Adrenal gland (tissue), 12 donors: ENCODE measurements around the gene ERC1. TPM values are rescaled to one million over a fixed set of nuclear protein-coding genes. Genes with fewer than 3 reads are reported as not detected.

ENCODE experiments used
- DNase-seq, 7 donors: peaks; one replicate each; pipeline ENCODE4 v3.0.0-alpha.2; 2019 to 2020
- H3K27ac ChIP-seq, 5 donors: fragments of 200-600 bp; sonication (generic) in 4 of 5; 1 replicate in 3 of 5; 2 replicates in 2 of 5; pipeline versions ENCODE4 v1.5.1 to v1.8.0; 2016 to 2020; ENCODE audit warnings: mild to moderate bottlenecking in 1 of 5
- H3K27me3 ChIP-seq: fragments of 200-600 bp; 2 replicates; pipeline ENCODE4 v1.8.0; 2021
- H3K36me3 ChIP-seq, 2 donors: fragments of 200-600 bp; replicated peaks in 1 of 2; 1 replicate in 1 of 2; 2 replicates in 1 of 2; pipeline versions ENCODE4 v1.5.1 to v1.8.0; 2018 to 2022
- H3K4me1 ChIP-seq, 2 donors: fragments of 200-600 bp; replicated peaks in 1 of 2; 1 replicate in 1 of 2; 2 replicates in 1 of 2; pipeline versions ENCODE4 v1.5.1 to v1.8.0; 2018 to 2021
- H3K4me3 ChIP-seq, 4 donors: fragments of 200-600 bp; sonication (generic) in 3 of 4; one replicate each; pipeline ENCODE4 v1.5.1; 2016 to 2018
- H3K9me3 ChIP-seq, 3 donors: fragments of 200-600 bp; sonication (generic) in 1 of 3; replicated peaks in 1 of 3; 1 replicate in 2 of 3; 2 replicates in 1 of 3; pipeline versions ENCODE4 v1.5.1 to v1.8.0; 2016 to 2021
- POLR2A ChIP-seq, 2 donors: fragments of 450-650 bp; IDR thresholded peaks; one replicate each; pipeline ENCODE4 v1.6.1; 2017; ENCODE audit warnings: antibody characterized with exemption in 2 of 2, mild to moderate bottlenecking in 2 of 2, moderate library complexity in 1 of 2
- WGBS, 4 donors: extraction: QIAGEN DNeasy Blood & Tissue Kit in 2 of 4; methylation state at CpG; one replicate each; pipeline versions ENCODE4 v1.1.5 to v1.1.7; 2013 to 2017; 5-methylcytosine and 5-hydroxymethylcytosine counted together
- intact Hi-C, 2 donors: fragments of 100-400 bp; cut with DNase I; formaldehyde crosslinking; loops; one replicate each; pipeline versions ENCODE4 v1.14.1 to v1.15.0; 2022 to 2023
- polyA plus RNA-seq, 3 donors: library from polyadenylated mRNA; stranded (reverse); fragments of 200-250 nt in 2 of 3; fragments of 350-450 nt in 1 of 3; fragmentation: Illumina TruSeq in 1 of 3; extraction: RNeasy Lipid Tissue Mini Kit (QIAGEN cat#74804) in 1 of 3; gene quantifications; one replicate each; pipeline ENCODE4 v1.2.3, GENCODE V29; 2013 to 2014
- total RNA-seq, 9 donors: library from RNA; depleted of rRNA in 4 of 9; stranded (reverse); fragments of >200 nt in 4 of 9; fragments of 120-200 nt in 1 of 9; fragmentation: NEBNext Ultra II Directional in 1 of 9; extraction: Animal tissue kit (Norgen Biotek cat#: 25700) in 1 of 9; gene quantifications; one replicate each; pipeline versions ENCODE4 v1.1.0 to v1.2.4, GENCODE V29; 2013 to 2023
- TF ChIP-seq, protein P1 (sequence below), 6 experiments: fragments of 450-650 bp in 4 of 6; fragments of 200-600 bp in 2 of 6; sonication (generic) in 1 of 6; IDR thresholded peaks; 1 replicate in 5 of 6; 2 replicates in 1 of 6; pipeline versions ENCODE4 v1.5.1 to v1.8.0; 2016 to 2021; ENCODE audit warnings: antibody characterized with exemption in 6 of 6, mild to moderate bottlenecking in 2 of 6, moderate library complexity in 1 of 6
- donor health status: healthy with polysubstance abuse.
- donor health status: Bipolar disorder and iron deficiency.
- donor health status: DM: yes; HTN: yes; CAD: no.
- donor health status: DM: no; HTN: no; CAD: no.
- donor health status: DM: no; HTN: no; CAD: no.
- donor health status: DM: yes; HTN: yes; CAD: no.

Gene ERC1
- total and polyA plus RNA-seq, 12 donors: 4.1 to 79.5 (median 40.2) TPM

DNA sequence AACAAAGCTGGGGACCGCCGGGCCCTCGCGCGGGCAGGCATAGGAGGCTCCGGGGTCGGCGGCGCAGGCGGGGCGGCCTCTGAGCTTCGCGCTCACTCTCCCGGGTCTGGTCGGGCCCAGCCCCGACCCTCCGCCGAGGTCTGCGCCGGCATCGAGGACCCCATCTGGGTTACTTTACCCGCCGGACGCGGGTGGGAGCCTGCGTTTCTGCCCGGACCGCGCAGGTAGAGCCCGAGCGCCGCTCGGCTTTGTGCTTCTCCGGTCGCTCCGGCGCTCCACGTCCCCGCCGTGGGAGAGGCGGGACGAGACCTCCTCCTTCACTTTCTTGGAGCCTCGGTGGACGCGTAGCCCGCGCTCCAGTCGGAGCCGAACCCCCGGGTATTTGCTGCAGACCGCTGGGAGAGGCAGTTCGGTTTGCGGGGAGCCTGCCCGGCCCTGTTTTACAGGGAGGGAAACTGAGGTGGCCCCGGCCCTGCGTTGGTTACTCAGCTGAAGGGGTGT lies 540.2 kb downstream of the ERC1 start:
- Histone ChIP-seq H3K36me3 (no peaks in the 10 kb centered on the region), H3K27ac (no peak overlapping the region), H3K27me3 (peaks cover 21% of the 10 kb centered on the region), H3K4me1 (peaks cover 0 to 6% of the 10 kb centered on the region in 2 donors), H3K4me3 (peak overlapping the region in 2 of 4 donors; percentile 13 to 53), H3K9me3 (no peaks in the 10 kb centered on the region)
- TF ChIP-seq, protein P1, sequence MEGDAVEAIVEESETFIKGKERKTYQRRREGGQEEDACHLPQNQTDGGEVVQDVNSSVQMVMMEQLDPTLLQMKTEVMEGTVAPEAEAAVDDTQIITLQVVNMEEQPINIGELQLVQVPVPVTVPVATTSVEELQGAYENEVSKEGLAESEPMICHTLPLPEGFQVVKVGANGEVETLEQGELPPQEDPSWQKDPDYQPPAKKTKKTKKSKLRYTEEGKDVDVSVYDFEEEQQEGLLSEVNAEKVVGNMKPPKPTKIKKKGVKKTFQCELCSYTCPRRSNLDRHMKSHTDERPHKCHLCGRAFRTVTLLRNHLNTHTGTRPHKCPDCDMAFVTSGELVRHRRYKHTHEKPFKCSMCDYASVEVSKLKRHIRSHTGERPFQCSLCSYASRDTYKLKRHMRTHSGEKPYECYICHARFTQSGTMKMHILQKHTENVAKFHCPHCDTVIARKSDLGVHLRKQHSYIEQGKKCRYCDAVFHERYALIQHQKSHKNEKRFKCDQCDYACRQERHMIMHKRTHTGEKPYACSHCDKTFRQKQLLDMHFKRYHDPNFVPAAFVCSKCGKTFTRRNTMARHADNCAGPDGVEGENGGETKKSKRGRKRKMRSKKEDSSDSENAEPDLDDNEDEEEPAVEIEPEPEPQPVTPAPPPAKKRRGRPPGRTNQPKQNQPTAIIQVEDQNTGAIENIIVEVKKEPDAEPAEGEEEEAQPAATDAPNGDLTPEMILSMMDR (IDR thresholded peaks at IDR 0.05): no peak
- no peak for TF ChIP-seq POLR2A (IDR thresholded peaks at IDR 0.05)
- DNase-seq: peak in 1 of 7 donors; percentile 19
- 1 to 13% (median 3%) methylated on average over 16 to 56 of the region's 56 CpGs for WGBS, 4 donors
- intact Hi-C loops: no loop called here

DNA sequence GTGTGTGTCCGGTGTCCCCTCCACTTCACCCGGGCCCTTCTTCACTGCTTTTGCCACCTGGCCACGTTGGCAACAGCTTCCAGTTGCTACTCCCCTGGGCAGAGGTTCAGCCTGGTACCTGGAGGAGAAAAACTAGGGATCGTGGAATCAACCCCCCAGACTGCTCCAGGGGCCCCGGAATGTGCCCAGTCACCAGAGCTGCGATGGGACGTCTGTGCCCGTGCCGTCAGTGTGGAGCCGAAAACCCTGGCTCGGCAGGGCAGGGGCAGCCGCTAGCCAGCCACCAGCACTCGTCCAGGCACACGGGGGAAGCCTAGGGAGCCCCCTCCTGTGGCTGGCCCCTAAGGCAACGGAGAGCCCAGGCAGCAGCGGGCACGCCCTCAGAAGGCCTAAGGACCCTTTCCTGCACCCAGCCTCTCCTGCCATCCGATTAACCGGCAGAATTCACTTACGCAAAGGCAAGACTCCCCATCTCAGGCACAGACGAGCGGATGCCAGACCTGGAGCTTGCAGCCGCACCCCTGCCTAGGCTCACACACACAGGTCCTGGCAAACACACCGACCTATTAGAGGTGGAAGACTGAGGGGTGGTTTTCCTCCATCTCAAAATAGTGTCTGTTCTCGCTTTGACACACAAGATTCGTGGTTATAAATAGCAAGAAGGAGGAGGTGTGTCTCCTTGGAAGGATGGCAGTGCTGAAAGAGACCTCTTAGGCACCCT lies 540.8 kb downstream of the ERC1 start:
- Histone ChIP-seq H3K27me3 (peaks cover 21% of the 10 kb centered on the region), H3K36me3 (no peaks in the 10 kb centered on the region), H3K27ac (no peak overlapping the region), H3K9me3 (no peaks in the 10 kb centered on the region), H3K4me3 (peak overlapping the region in 1 of 4 donors; percentile 53), H3K4me1 (peaks cover 0 to 6% of the 10 kb centered on the region in 2 donors)
- TF ChIP-seq, protein P1 (IDR thresholded peaks at IDR 0.05): no peak
- no peak for TF ChIP-seq POLR2A (IDR thresholded peaks at IDR 0.05)
- DNase-seq: no peak
- WGBS, 4 donors: 56 to 79% (median 60%) methylated on average over 11 to 26 of the region's 26 CpGs
- intact Hi-C loops: no loop called here

DNA sequence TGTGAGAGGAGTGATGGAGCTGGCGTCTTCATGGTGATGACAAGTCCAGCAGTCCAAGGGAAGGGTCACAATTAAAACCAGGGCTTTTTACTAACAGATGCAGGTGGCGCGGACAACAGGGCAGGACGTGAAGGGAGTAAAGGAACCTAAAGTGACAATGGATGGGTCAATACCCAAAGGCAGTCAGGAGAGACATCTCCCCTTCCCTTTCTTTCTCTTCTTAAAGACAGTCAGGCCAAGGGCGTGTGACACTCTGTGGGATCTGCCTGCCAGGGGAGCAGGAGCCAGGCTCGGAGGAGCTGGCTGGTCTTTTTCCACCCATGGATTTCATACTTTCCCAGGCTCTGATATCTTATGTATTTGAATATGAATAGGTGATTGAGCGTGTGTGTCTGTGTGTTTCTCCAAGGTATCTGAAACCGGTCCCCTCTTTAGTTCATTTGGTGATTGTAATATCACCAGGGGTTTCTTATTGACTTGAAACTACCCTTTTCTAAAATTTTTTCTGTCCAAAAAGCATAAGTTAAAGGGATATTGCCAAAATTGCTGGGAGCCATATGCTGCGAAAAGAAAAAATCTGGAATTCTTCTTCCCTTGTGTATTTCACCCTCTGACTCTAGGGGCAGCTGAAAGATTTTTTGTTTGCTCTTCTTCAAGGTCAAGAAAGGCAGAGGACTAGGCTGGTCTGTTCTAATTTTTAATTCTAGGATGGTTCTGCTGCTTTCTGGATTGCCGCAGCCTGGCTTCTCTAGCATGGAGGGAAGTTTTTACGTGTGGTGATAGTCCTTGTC lies 541.5 kb downstream of the ERC1 start:
- TF ChIP-seq, protein P1 (IDR thresholded peaks at IDR 0.05): no peak
- TF ChIP-seq POLR2A (IDR thresholded peaks at IDR 0.05): no peak
- Histone ChIP-seq H3K27me3 (peaks cover 21% of the 10 kb centered on the region), H3K27ac (no peak overlapping the region), H3K9me3 (no peaks in the 10 kb centered on the region), H3K4me3 (no peak overlapping the region), H3K36me3 (no peaks in the 10 kb centered on the region), H3K4me1 (peaks cover 0 to 6% of the 10 kb centered on the region in 2 donors)
- DNase-seq: no peak
- intact Hi-C loops: no loop called here
- 84 to 92% (median 87%) methylated on average over 11 of the region's 11 CpGs for WGBS, 4 donors

DNA sequence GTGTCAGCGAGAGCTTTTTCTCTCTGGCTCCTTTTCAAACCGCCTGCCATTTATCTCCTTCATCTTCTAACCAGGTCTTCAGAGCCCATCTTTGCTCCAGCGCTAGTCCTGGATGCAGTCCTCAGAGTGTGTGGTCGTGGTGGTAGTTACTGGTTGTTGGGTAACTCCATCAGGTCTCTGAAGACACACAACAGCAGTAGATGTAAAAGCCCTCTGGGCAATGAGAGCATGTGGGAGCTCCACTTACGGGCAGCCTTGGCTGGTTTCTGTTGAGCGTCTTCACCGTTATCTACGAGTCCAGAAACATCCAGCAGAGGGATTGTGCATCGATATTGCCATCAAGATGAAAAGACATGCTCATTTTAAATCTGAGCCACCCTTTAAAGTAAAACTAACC lies 542.2 kb downstream of the ERC1 start:
- no peak for DNase-seq
- Histone ChIP-seq H3K27me3 (peaks cover 21% of the 10 kb centered on the region), H3K4me3 (no peak overlapping the region), H3K27ac (no peak overlapping the region), H3K4me1 (peaks cover 0 to 6% of the 10 kb centered on the region in 2 donors), H3K36me3 (no peaks in the 10 kb centered on the region), H3K9me3 (no peaks in the 10 kb centered on the region)
- intact Hi-C loops: no loop called here
- TF ChIP-seq, protein P1 (IDR thresholded peaks at IDR 0.05): no peak
- TF ChIP-seq POLR2A (IDR thresholded peaks at IDR 0.05): no peak
- 52 to 76% (median 68%) methylated on average over 9 of the region's 9 CpGs for WGBS, 4 donors
